HG03354 (cell line): ENCODE results near the gene ZNF74.
"Not testable (repeated sequence)": the region's sequence is repeated elsewhere in the genome, so short reads cannot be mapped to it uniquely, and the experiment has no call there.

ENCODE experiments used
- ATAC-seq: cut with Tn5 transposase; IDR thresholded peaks from one replicate; pipeline ENCODE4 v1.9.1; 2021; ENCODE audit warnings: mild to moderate bottlenecking; ENCODE audit not compliant: unreplicated experiment, poor library complexity, severe bottlenecking

The ZNF74 gene

DNA sequence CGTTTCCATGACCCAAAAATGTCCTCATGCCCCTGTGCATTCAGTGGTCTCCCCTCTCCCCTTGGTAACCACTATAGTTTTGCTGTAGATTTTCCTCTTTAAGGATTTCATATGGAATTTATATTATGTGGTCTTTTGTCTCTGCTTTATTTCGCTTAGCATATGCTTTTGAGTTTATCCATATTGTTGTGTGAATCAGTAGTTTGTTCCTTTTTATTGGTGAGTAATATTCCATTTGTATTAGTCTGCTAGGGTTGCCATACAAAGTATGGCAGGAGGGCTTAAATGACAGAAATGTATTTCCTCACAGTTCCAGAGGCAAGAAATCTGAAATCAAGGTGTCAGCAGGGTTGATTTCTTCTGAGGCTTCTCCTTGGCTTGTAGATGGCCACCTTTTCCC, 3.5 kb downstream of the ZNF74 start:
- ATAC-seq: no peak

DNA sequence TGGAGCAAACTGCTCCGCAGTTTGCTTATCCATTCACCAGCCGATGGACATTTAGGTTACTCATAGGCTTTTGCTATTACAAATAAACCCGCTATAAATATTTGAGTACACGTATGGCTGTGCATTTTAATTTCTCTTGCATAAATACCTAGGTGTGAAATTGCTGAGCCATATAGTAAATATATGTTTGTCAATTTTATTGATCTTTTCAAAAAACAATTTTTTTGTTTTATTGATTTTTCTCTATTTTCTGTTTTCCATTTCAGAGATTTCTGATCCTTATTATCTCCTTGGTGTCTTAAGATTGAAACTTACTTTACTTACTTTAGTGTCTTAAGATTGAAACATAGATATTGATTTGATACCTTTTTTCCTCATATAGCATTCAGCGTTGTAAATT, 4.5 kb downstream of the ZNF74 start:
- no peak for ATAC-seq

GRCh38 chr22:20399866-20400605, 6.1 kb downstream of the ZNF74 start:
- ATAC-seq: no peak

GRCh38 chr22:20400606-20401375, 6.8 kb downstream of the ZNF74 start:
- ATAC-seq: no peak

DNA sequence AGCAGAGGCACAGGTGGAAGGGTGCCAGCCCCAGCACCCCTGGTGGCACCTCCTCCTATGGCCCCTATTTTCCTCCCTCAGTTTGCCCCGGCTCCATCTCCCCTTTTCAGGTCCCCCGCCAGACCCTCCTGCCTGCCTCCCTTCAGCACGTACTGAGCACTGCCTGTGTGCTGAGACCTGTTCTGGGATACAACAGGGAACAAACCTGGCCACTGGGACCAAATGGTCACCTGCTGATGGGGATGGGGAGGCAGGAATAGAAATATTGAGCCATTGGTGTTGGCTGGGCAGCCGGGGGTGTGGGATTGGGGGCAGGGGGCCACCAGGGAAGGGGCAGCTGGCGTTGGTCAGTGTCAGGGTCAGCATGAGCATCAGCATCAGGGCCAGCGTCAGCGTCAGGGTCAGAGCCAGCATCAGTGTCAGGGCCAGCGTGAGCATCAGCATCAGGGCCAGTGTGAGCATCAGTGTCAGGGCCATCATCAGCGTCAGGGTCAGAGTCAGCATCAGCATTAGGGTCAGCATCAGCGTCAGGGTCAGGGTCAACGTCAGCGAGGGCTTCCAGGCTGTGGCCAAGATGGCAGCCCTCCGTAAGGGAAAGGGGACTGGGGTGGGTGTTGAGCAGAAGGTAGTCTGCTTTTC, 7.5 kb downstream of the ZNF74 start:
- ATAC-seq: no peak

- no peak for ATAC-seq
Measured at GRCh38 chr22:20402960-20403778, 9.2 kb downstream of the ZNF74 start.

GRCh38 chr22:20403779-20404140, 9.8 kb downstream of the ZNF74 start:
- no peak for ATAC-seq

- ATAC-seq: no peak
Measured at GRCh38 chr22:20404881-20405280, 10.9 kb downstream of the ZNF74 start.

- no peak for ATAC-seq
Measured at GRCh38 chr22:20405291-20405930, 11.5 kb downstream of the ZNF74 start.

DNA sequence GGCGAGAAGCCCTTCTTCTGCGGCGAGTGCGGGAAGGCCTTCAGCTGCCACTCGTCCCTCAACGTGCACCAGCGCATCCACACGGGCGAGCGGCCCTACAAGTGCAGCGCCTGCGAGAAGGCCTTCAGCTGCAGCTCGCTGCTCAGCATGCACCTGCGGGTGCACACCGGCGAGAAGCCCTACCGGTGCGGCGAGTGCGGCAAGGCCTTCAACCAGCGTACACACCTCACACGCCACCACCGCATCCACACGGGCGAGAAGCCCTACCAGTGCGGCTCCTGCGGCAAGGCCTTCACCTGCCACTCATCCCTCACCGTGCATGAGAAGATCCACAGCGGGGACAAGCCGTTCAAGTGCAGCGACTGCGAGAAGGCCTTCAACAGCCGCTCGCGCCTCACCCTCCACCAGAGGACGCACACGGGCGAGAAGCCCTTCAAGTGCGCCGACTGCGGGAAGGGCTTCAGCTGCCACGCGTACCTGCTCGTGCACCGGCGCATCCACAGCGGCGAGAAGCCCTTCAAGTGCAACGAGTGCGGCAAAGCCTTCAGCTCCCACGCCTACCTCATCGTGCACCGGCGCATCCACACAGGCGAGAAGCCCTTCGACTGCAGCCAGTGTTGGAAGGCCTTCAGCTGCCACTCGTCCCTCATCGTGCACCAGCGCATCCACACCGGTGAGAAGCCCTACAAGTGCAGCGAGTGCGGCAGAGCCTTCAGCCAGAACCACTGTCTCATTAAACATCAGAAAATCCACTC, 12.2 kb downstream of the ZNF74 start:
- ATAC-seq: no peak

GRCh38 chr22:20406686-20407408, 12.9 kb downstream of the ZNF74 start:
- no peak for ATAC-seq

DNA sequence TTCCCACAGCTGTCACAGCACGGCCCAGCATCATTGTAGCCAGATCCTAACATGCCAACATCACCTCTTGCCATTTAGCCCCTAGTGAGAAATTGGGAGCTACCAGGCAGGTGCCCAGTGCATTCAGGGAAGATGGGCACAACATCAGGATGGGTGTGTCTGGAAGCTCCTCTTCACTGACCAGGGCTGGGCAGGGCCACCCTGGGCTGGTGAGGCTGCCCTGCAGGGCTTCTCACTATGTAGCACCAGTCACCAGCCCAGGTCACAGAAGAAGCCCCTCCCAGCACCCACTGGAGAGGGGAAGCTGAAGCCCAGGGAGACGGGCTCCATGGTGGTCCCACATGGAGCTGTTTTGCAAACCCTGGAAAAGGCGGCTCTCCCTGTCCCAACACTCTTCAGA, 13.9 kb downstream of the ZNF74 start:
- no peak for ATAC-seq

DNA sequence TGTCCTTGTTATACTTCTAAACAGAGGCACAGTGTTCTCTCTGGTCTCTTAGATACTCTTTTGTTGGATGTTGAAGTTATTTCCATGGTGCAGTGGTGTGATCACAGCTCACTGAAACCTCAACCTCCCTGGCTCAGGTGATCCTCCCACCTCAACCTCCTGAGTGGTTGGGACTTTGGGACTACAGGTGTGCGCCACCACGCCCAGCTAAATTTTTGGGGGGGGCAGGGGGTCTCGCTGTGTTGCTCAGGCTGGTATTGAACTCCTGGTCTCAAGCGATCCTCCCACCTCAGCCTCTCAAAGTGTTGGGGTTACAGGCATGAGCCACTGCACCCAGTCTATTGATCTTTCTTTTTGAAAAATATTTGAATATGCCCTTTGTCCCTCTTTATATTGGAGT, 14.9 kb downstream of the ZNF74 start:
- ATAC-seq: no peak

- not testable (repeated sequence) for ATAC-seq
Measured at GRCh38 chr22:20409385-20409784, 15.4 kb downstream of the ZNF74 start.

DNA sequence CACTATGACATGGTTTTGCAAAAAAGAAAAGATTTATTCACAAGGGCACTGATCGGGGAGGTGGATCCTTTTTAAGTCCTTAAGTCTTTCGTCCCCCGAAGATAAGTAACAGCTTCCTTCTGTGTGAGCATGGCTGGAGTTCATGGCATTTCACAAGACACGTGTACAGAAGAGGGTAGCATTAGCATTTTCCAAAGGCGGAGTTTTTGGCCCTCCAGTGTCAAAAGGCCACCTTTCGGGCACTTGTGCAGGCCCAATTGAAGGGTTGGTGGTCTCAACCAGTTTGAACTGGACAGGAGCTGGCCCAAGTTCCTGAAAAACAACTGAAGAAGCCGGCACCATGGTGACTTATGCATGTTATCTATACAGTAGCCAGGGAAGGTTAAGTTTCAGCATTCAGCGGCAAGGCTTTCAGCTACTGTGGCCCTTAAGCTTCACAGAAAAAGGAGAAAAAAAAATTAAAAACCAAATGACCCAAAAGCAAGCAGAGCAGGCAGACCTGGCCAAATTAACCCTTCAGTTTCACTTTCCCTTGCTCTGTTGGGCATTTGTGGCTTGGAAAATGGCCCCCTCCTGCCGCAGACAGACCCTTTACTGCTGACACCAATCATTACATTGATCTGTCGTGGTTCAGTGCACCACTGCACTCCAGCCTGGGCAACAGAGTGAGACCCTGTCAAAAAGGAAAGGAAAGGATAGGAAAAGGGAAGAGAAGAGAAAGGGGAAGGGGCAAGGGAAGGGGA, 18.7 kb downstream of the ZNF74 start:
- no peak for ATAC-seq

DNA sequence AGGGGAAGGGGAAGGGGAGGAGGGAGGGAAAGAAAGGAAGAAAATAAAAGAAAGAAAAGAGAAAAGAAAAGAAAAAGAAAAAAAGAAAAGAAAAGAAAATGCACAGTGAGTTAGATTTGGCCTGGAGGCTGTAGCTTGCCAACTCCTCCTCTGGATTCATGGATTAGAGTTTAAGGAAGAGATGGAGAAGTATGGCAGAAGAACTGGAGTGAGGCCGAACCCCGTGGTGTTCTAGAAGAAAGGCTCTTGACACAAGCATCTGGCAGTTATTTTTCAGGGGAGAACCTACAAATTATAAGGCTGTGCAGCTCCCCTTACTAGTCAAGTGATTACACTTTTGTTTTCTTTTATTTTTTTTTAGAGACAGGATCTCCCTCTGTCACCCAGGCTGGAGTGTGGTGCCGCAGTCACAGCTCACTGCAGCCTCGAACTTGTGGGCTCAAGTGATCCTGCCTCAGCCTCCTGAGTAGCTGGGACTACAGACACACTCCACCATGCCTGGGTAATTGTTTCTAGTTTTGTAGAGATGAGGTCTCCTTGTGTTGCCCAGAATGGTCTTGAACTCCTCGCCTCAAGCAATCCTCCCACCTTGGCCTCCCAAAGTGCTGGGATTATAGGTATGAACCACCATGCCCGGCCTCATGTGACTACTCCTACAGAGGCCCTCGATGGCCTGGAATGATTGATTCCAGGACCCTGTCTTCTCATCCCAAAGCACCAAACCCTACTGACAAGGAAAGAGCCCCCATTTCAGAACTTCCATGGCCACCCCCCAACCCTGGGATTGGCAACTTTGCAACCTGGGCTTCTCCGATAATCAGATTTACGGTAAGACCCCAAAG, 19.5 kb downstream of the ZNF74 start:
- no peak for ATAC-seq

DNA sequence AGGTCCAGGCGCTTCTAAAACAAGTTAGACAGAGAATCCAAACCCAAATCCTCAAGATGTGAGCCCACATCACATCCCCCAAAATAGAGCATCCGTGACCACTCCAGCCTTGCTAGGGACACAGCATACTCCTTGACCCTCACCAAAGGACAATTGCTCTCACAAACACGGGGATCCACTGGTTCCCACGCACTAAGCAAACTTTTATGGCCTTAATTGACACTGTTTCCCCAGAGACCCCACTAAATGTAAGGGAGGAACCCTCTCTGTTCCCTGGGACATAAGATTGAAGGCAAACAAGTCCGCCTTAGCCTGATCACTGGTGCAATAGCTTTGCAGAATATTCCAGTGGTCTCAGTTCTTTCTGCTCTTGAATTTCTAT, 20.1 kb downstream of the ZNF74 start:
- ATAC-seq: no peak
